ENCODE results near the gene UBTD1. TPM values are rescaled to one million over a fixed set of nuclear protein-coding genes. Genes with fewer than 3 reads are reported as not detected.

The UBTD1 gene
- total and polyA plus RNA-seq, 4 donors, result 26.3 to 70.4 (median 42.9) TPM

GRCh38 chr10:97549587-97550322, 51.0 kb downstream of the UBTD1 start:
- Histone ChIP-seq H3K4me1 (ENCODE audit: control insufficient read depth in 5 of 5, insufficient read depth in 5 of 5, low read length in 5 of 5) (peaks cover 0 to 15% (median 6%) of the 10 kb centered on the region in 5 donors), H3K9me3 (ENCODE audit: control insufficient read depth in 4 of 4, insufficient read depth in 3 of 4, low read length in 3 of 4) (no peaks in the 10 kb centered on the region), H3K27ac (ENCODE audit: low read depth in 1 of 2, low read length in 1 of 2) (peak overlapping the region in 1 of 2 donors; percentile 3), H3K36me3 (ENCODE audit: control insufficient read depth in 4 of 4, insufficient read depth in 4 of 4, low read length in 4 of 4) (no peaks in the 10 kb centered on the region), H3K4me3 (no peak overlapping the region), H3K27me3 (ENCODE audit: control insufficient read depth in 3 of 3, insufficient read depth in 3 of 3, low read length in 2 of 3) (no peaks in the 10 kb centered on the region), H3K9ac (ENCODE audit: insufficient read depth in 1 of 2, low read length in 2 of 2) (no peak overlapping the region)
- no peak for ATAC-seq (ENCODE audit: insufficient read depth, low FRiP score)
- WGBS, 2 donors, result 63 to 76% methylated on average over 13 of the region's 13 CpGs
- TF ChIP-seq CTCF (IDR thresholded peaks at IDR 0.05; ENCODE audit: control extremely low read depth, extremely low read depth), result no peak
- peak; percentile 17 to 51 (median 46) for DNase-seq

- Histone ChIP-seq H3K9me3 (ENCODE audit: control insufficient read depth in 4 of 4, insufficient read depth in 3 of 4, low read length in 3 of 4) (no peaks in the 10 kb centered on the region), H3K27ac (ENCODE audit: low read depth in 1 of 2, low read length in 1 of 2) (peak overlapping the region in 1 of 2 donors; percentile 35), H3K4me3 (no peak overlapping the region), H3K27me3 (ENCODE audit: control insufficient read depth in 3 of 3, insufficient read depth in 3 of 3, low read length in 2 of 3) (no peaks in the 10 kb centered on the region), H3K4me1 (ENCODE audit: control insufficient read depth in 5 of 5, insufficient read depth in 5 of 5, low read length in 5 of 5) (peaks cover 0 to 10% (median 6%) of the 10 kb centered on the region in 5 donors), H3K36me3 (ENCODE audit: control insufficient read depth in 4 of 4, insufficient read depth in 4 of 4, low read length in 4 of 4) (no peaks in the 10 kb centered on the region), H3K9ac (ENCODE audit: insufficient read depth in 1 of 2, low read length in 2 of 2) (no peak overlapping the region)
- 81 to 87% methylated on average over 10 of the region's 10 CpGs for WGBS, 2 donors
- DNase-seq (no peak), ATAC-seq (ENCODE audit: insufficient read depth, low FRiP score) (no peak)
- no peak for TF ChIP-seq CTCF (IDR thresholded peaks at IDR 0.05; ENCODE audit: control extremely low read depth, extremely low read depth)
Observed at GRCh38 chr10:97550336-97551149, 51.8 kb downstream of the UBTD1 start.

DNA sequence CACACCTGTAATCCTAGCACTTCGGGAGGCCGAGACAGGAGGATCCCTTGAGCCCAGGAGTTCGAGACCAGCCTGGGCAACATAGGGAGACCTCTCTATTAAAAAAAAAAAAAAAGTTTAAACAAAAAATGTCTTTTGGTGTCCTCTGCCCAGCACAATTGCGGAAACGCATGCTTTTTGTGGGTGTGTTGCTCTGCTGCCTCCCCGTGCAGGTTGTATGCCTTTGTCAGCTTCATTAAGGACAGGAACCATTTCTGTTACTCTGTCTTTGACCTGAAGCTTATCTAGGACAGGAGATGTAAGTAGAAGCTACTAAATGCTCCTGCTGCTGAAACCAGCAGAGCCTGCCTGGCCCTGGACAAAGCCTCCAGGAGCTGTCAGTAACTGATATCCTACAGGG, 52.5 kb downstream of the UBTD1 start:
- Histone ChIP-seq H3K9me3 (ENCODE audit: control insufficient read depth in 4 of 4, insufficient read depth in 3 of 4, low read length in 3 of 4) (no peaks in the 10 kb centered on the region), H3K4me1 (ENCODE audit: control insufficient read depth in 5 of 5, insufficient read depth in 5 of 5, low read length in 5 of 5) (peaks cover 0 to 10% (median 6%) of the 10 kb centered on the region in 5 donors), H3K4me3 (no peak overlapping the region), H3K27ac (ENCODE audit: low read depth in 1 of 2, low read length in 1 of 2) (no peak overlapping the region), H3K27me3 (ENCODE audit: control insufficient read depth in 3 of 3, insufficient read depth in 3 of 3, low read length in 2 of 3) (no peaks in the 10 kb centered on the region), H3K9ac (ENCODE audit: insufficient read depth in 1 of 2, low read length in 2 of 2) (no peak overlapping the region), H3K36me3 (ENCODE audit: control insufficient read depth in 4 of 4, insufficient read depth in 4 of 4, low read length in 4 of 4) (no peaks in the 10 kb centered on the region)
- DNase-seq, result no peak
- TF ChIP-seq CTCF (IDR thresholded peaks at IDR 0.05; ENCODE audit: control extremely low read depth, extremely low read depth), result no peak
- ATAC-seq (ENCODE audit: insufficient read depth, low FRiP score), result no peak
- 84 to 97% methylated on average over 6 of the region's 6 CpGs for WGBS, 2 donors

All from lung (tissue), 12 donors.